PC-9 (cell line): ENCODE measurements around the gene ME2.

Experiments
- CTCF ChIP-seq: fragments of 200-600 bp; sonication (generic); conservative IDR thresholded peaks from 2 replicates; pipeline ENCODE4 v1.6.1; 2017; ENCODE audit warnings: mixed run types, antibody characterized with exemption, mild to moderate bottlenecking, moderate library complexity
- EZH2 ChIP-seq: fragments of 200-600 bp; sonication (generic); IDR thresholded peaks from 2 replicates; pipeline ENCODE4 v1.8.0; 2017; ENCODE audit warnings: antibody characterized with exemption, low read depth

- TF ChIP-seq CTCF (no peak), EZH2 (no peak)
These were observed 36.1 kb upstream of the ME2 start for GRCh38 chr18:50842846-50843245.
